LNCAP (cell line): ENCODE results near the gene CPNE7.

ENCODE experiments used
- CTCF ChIP-seq: fragments of 450-650 bp; IDR thresholded peaks from 2 replicates; pipeline ENCODE4 v1.5.1; 2017; ENCODE audit warnings: mild to moderate bottlenecking

Gene CPNE7

DNA sequence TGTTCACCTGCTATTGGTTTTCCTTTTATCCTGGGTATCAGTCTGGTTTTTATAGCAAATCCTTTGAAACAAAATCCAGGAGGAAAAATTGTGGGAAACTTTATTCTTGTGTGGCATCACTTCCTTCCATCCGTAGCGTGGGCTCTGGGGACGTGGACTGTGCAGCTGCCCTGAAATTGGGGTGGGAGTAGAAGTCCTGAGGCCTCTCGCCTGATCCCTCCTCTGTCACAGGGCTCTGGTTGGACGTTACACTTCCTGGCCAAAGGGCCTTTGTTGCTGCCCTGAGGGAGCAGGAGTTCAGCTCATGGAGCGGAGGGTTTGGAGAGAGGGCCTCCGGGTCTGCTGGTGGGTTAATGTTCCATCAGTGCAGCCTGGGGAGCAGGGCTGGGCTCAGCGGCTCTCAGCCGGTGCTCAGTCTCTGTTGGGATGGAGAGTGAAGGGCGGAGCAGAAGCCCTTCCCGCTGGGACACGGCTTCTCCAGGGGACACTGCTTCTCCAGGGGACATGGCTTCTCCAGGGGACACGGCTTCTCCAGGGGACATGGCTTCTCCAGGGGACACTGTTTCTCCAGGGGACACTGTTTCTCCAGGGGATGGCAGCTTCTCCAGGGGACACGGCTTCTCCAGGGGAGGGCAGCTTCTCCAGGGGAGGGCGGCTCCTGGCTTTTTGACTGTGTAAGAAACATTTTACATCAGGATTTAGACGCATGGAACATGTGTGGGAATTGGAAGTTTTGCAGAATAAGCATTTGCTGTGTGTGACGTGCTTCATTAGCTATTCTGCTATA lies 30.3 kb upstream of the CPNE7 start:
- TF ChIP-seq CTCF, result no peak

- TF ChIP-seq CTCF, result no peak
Measured at GRCh38 chr16:89545831-89546574, 29.6 kb upstream of the CPNE7 start.

DNA sequence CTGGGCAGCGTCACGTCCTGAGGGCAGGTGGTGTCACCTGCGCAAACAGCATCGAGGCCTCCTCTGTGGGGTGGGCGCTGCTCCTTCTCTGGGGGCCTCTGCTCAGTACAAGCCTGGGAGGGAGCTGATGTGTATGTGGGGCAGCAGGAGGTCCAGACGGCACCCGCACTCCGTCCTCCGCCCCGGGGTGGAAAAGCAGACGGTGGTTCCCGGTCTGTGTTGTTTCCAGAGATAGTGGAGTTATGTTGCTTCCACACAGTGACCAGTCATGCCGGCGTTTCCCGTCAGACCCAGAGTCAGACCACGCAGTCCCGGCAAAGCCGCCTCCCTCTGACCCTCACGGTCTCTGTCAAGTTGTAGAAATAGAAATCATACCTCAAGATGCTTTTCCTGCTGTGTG lies 28.8 kb upstream of the CPNE7 start:
- TF ChIP-seq CTCF, result no peak

GRCh38 chr16:89547291-89547690 lies 28.3 kb upstream of the CPNE7 start:
- TF ChIP-seq CTCF, result no peak

- no peak for TF ChIP-seq CTCF
Measured at GRCh38 chr16:89547860-89548259, 27.7 kb upstream of the CPNE7 start.

DNA sequence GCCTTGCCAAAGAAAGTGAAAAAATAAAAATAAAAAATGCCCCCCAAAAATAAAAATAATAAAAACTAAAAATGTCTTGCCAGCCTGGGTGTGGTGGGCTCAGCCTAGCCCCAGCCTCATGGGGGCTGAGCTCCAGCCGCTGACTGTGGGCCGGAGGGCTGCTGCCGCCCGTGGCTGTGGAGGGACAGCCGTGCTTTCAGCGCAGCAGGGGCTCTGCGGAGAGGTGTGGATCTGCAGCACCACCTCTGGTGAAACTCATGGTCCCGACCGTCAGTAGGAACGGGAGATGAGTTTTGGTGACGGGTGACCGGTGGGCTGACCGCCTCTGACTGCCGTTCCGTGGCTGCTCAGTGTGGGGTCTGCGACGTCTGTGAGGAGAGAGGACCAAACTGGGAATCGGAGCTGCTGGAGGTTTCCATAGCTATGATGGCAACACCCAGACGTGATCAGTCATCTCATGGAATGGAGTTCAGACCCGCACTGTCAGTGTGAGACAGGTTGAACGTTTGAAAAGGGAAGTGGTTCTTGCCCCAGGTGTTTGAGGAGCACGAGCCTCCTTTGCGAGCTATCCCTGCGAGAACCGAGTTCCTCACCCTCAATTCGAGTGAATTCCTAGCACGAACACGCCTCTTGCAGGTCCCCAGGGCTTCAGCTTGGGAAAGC lies 27.1 kb upstream of the CPNE7 start:
- TF ChIP-seq CTCF, result no peak

DNA sequence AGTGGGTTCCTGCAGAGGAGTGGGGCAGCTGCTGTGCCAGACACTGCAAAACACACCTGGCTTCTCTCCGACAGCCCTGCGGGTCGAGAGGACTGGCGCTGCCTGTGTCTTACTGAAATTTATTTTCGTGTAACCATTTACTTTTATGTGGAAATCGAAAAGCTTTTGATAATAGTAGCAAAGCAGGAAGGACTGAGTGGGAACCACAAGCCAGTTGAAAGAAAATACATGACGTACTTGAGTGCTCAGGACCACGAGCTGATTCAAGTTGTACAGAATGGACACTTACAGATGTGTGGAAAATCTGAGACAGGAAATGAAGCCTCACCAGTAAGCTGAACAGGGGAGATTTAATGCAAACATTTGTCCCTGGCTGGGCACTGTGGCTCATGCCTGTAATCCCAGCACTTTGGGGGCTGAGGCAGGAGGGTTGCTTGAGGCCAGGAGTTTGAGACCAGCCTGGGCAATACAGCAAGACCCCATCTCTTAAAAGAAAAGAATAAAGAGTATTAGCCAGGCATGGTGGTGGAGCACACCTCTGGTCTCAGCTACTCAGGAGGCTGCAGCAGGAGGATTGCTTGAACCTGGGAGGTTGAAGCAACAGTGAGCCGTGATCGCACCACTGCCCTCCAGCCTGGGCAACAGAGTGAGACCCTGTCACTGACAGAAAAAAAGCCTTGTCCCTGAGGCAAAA lies 26.4 kb upstream of the CPNE7 start:
- TF ChIP-seq CTCF, result no peak
